GM23248 (cell line): ENCODE data around the gene SYNPO2. TPM values are rescaled to one million over a fixed set of nuclear protein-coding genes. Genes with fewer than 3 reads are reported as not detected.
"Not testable (repeated sequence)": the region's sequence is repeated elsewhere in the genome, so short reads cannot be mapped to it uniquely, and the experiment has no call there.

ENCODE experiments used
- DNase-seq: peaks from one replicate; pipeline ENCODE4 v3.0.0-alpha.2; 2015
- H2AFZ ChIP-seq: fragments of 200-600 bp; sonication (generic); 2 replicates; pipeline ENCODE4 v1.6.1; 2016; ENCODE audit warnings: antibody characterized with exemption
- H3F3A ChIP-seq: fragments of 200-600 bp; sonication (generic); 2 replicates; pipeline ENCODE4 v1.6.1; 2016; ENCODE audit warnings: mild to moderate bottlenecking, antibody characterized with exemption, mixed run types; ENCODE audit not compliant: insufficient read depth
- H3K27ac ChIP-seq: fragments of 200-600 bp; sonication (generic); 2 replicates; pipeline ENCODE4 v1.5.1; 2016; ENCODE audit warnings: mild to moderate bottlenecking
- H3K27me3 ChIP-seq: fragments of 200-600 bp; sonication (generic); replicated peaks from 2 replicates; pipeline ENCODE4 v1.6.1; 2016; ENCODE audit warnings: mild to moderate bottlenecking; ENCODE audit not compliant: insufficient read depth
- H3K36me3 ChIP-seq: fragments of 200-600 bp; sonication (generic); 2 replicates; pipeline ENCODE4 v1.6.1; 2016; ENCODE audit warnings: low read depth, mild to moderate bottlenecking
- H3K4me1 ChIP-seq: fragments of 200-600 bp; sonication (generic); 2 replicates; pipeline ENCODE4 v1.6.1; 2016; ENCODE audit warnings: mild to moderate bottlenecking; ENCODE audit not compliant: insufficient read depth
- H3K4me2 ChIP-seq: fragments of 200-600 bp; sonication (generic); one replicate; pipeline ENCODE4 v1.6.1; 2016; ENCODE audit warnings: mild to moderate bottlenecking; ENCODE audit not compliant: unreplicated experiment
- H3K4me3 ChIP-seq: fragments of 200-600 bp; sonication (generic); 2 replicates; pipeline ENCODE4 v1.5.1; 2016; ENCODE audit warnings: mild to moderate bottlenecking
- H3K79me2 ChIP-seq: fragments of 200-600 bp; sonication (generic); 2 replicates; pipeline ENCODE4 v1.6.1; 2016; ENCODE audit warnings: mild to moderate bottlenecking; ENCODE audit not compliant: insufficient read depth
- H3K9ac ChIP-seq: fragments of 200-600 bp; sonication (generic); 2 replicates; pipeline ENCODE4 v1.6.1; 2016; ENCODE audit warnings: mild to moderate bottlenecking
- H3K9me2 ChIP-seq: fragments of 200-600 bp; sonication (generic); 2 replicates; pipeline ENCODE4 v1.6.1; 2016; ENCODE audit warnings: mixed run types, mild to moderate bottlenecking, moderate library complexity; ENCODE audit not compliant: insufficient read depth
- H3K9me3 ChIP-seq: fragments of 200-600 bp; sonication (generic); one replicate; pipeline ENCODE4 v1.6.1; 2017; ENCODE audit warnings: low read depth
- H4K20me1 ChIP-seq: fragments of 200-600 bp; sonication (generic); 2 replicates; pipeline ENCODE4 v1.6.0; 2016; ENCODE audit not compliant: insufficient read depth
- EZH2 ChIP-seq: fragments of 200-600 bp; sonication (generic); IDR thresholded peaks from 2 replicates; pipeline ENCODE4 v1.6.1; 2018; ENCODE audit warnings: antibody characterized with exemption, mild to moderate bottlenecking; ENCODE audit not compliant: insufficient read depth, poor library complexity, severe bottlenecking
- EZH2phosphoT487 ChIP-seq: fragments of 200-600 bp; sonication (generic); IDR thresholded peaks from 2 replicates; pipeline ENCODE4 v1.6.1; 2018; ENCODE audit warnings: antibody characterized with exemption, moderate library complexity, mild to moderate bottlenecking, low read depth; ENCODE audit not compliant: insufficient read depth
- WGBS, 2 experiments: methylation state at CpG; one replicate each; pipeline ENCODE4 v1.1.6; 2015 to 2017; ENCODE audit warnings: low lambda C conversion rate in 2 of 2, low coverage in 1 of 2; ENCODE audit errors: missing lambda C conversion rate in 2 of 2; 5-methylcytosine and 5-hydroxymethylcytosine counted together
- in situ Hi-C: fragments of 300-500 bp; cut with MboI; formaldehyde crosslinking; loops from 2 replicates; pipeline ENCODE4 v1.15.0; 2020
- polyA plus RNA-seq: library from polyadenylated mRNA; unstranded; fragments of >200 nt; fragmentation: Nextera tagmentation; extraction: Ambion mirVana; gene quantifications from 2 replicates; pipeline ENCODE4 v1.2.1, GENCODE V29; 2016
- total RNA-seq: library from RNA; depleted of rRNA; stranded (reverse); fragments of >200 nt; shearing (Covaris generic); gene quantifications from 2 replicates; pipeline ENCODE4 v1.2.3, GENCODE V29; 2014

The SYNPO2 gene
- total and polyA plus RNA-seq, 2 experiments from 2014 or later = 3.1 to 5.0 TPM

- no peak overlapping the region for H2AFZ ChIP-seq
- no peaks in the 10 kb centered on the region for H4K20me1 ChIP-seq
- H3K9me2 ChIP-seq = no peaks in the 10 kb centered on the region
- H3K27ac ChIP-seq = no peak overlapping the region
- H3K4me1 ChIP-seq = peaks cover 5% of the 10 kb centered on the region; the same call in 1 of the 2 replicates
- H3K9ac ChIP-seq = no peak overlapping the region
- no peaks in the 10 kb centered on the region for H3K9me3 ChIP-seq
- 90 to 93% methylated on average over 10 of the region's 10 CpGs for WGBS, 2 experiments
- no peaks in the 10 kb centered on the region for H3F3A ChIP-seq
- no peak for DNase-seq
- TF ChIP-seq EZH2 (no peak), EZH2phosphoT487 (no peak)
- H3K27me3 ChIP-seq = no peaks in the 10 kb centered on the region
- no peak overlapping the region for H3K4me3 ChIP-seq
- no peak overlapping the region for H3K4me2 ChIP-seq
- no peaks in the 10 kb centered on the region for H3K36me3 ChIP-seq
- H3K79me2 ChIP-seq = no peaks in the 10 kb centered on the region
- in situ Hi-C loops = no loop called here
Measured at GRCh38 chr4:119053997-119054396, 165.3 kb downstream of the SYNPO2 start.

GRCh38 chr4:119057417-119057816 is 168.8 kb downstream of the SYNPO2 start:
- 80 to 88% methylated on average over 3 of the region's 3 CpGs for WGBS, 2 experiments
- Histone ChIP-seq H3K27ac (no peak overlapping the region), H3K36me3 (no peaks in the 10 kb centered on the region), H4K20me1 (no peaks in the 10 kb centered on the region), H3K9ac (no peak overlapping the region), H3K27me3 (no peaks in the 10 kb centered on the region), H3K79me2 (no peaks in the 10 kb centered on the region), H3F3A (no peaks in the 10 kb centered on the region), H3K4me2 (no peak overlapping the region), H3K9me2 (no peaks in the 10 kb centered on the region), H3K4me1 (peaks cover 5% of the 10 kb centered on the region; the same call in 1 of the 2 replicates), H3K4me3 (no peak overlapping the region), H2AFZ (no peak overlapping the region), H3K9me3 (no peaks in the 10 kb centered on the region)
- in situ Hi-C loops = no loop called here
- no peak for DNase-seq
- TF ChIP-seq EZH2 = no peak
- no peak for TF ChIP-seq EZH2phosphoT487

- H3K27ac ChIP-seq = no peak overlapping the region
- no peaks in the 10 kb centered on the region for H3K4me1 ChIP-seq
- H3F3A ChIP-seq = no peaks in the 10 kb centered on the region
- H3K36me3 ChIP-seq = no peaks in the 10 kb centered on the region
- H3K4me2 ChIP-seq = no peak overlapping the region
- H2AFZ ChIP-seq = no peak overlapping the region
- no peak overlapping the region for H3K4me3 ChIP-seq
- no peaks in the 10 kb centered on the region for H4K20me1 ChIP-seq
- in situ Hi-C loops = no loop called here
- TF ChIP-seq EZH2 = no peak
- TF ChIP-seq EZH2phosphoT487 = no peak
- 32 to 37% methylated on average over 3 of the region's 3 CpGs for WGBS, 2 experiments
- H3K9ac ChIP-seq = no peak overlapping the region
- H3K27me3 ChIP-seq = no peaks in the 10 kb centered on the region
- DNase-seq = no peak
- H3K79me2 ChIP-seq = no peaks in the 10 kb centered on the region
- no peaks in the 10 kb centered on the region for H3K9me2 ChIP-seq
- no peaks in the 10 kb centered on the region for H3K9me3 ChIP-seq
Measured at GRCh38 chr4:119059221-119059620, 170.6 kb downstream of the SYNPO2 start.

- H3K4me3 ChIP-seq, H3K9ac ChIP-seq, H2AFZ ChIP-seq, H3K36me3 ChIP-seq, H4K20me1 ChIP-seq, H3K79me2 ChIP-seq, H3K4me2 ChIP-seq, H3K27me3 ChIP-seq, H3F3A ChIP-seq, in situ Hi-C loops, H3K9me3 ChIP-seq, H3K9me2 ChIP-seq, H3K4me1 ChIP-seq, DNase-seq, H3K27ac ChIP-seq: not testable (repeated sequence)
- 60 to 71% methylated on average over 9 to 12 of the region's 12 CpGs for WGBS, 2 experiments
Measured at GRCh38 chr4:119067125-119067524, 178.5 kb downstream of the SYNPO2 start.

- H3K27ac ChIP-seq, H3K79me2 ChIP-seq, H3K4me3 ChIP-seq, H3K4me2 ChIP-seq, H3K9me2 ChIP-seq, H3K9me3 ChIP-seq, H3F3A ChIP-seq, H3K4me1 ChIP-seq, H4K20me1 ChIP-seq, H3K27me3 ChIP-seq, H2AFZ ChIP-seq, H3K9ac ChIP-seq, in situ Hi-C loops, H3K36me3 ChIP-seq, DNase-seq: not testable (repeated sequence)
- 69 to 75% methylated on average over 15 to 17 of the region's 17 CpGs for WGBS, 2 experiments
Measured at GRCh38 chr4:119067670-119068360, 179.2 kb downstream of the SYNPO2 start.
